ENCODE measurements around the gene VPS36. TPM values are rescaled to one million over a fixed set of nuclear protein-coding genes. Genes with fewer than 3 reads are reported as not detected.
A peak's percentile ranks its signal among the peaks of the same experiment; 100 is the strongest.

Gene VPS36
- total RNA-seq, 4 donors from 2014 or later = 29.5 to 34.0 (median 33.1) TPM

GRCh38 chr13:52463526-52463925 lies 13.1 kb upstream of the VPS36 start:
- Histone ChIP-seq H3K9me3 (no peaks in the 10 kb centered on the region), H3K4me3 (no peak overlapping the region), H3K27me3 (no peaks in the 10 kb centered on the region), H3K36me3 (peaks cover 0 to 24% (median 9%) of the 10 kb centered on the region in 4 donors), H3K27ac (replicated peaks in 1 of 4) (no peak overlapping the region), H3K4me1 (no peaks in the 10 kb centered on the region)
- intact Hi-C loops (cut with DNase I) = no loop called here
- TF ChIP-seq EP300 (IDR thresholded peaks at IDR 0.05) (no peak), POLR2AphosphoS5 (IDR thresholded peaks at IDR 0.05) (no peak)
- 86% methylated on average over 4 of the region's 4 CpGs for WGBS
- no peak for DNase-seq (ENCODE audit: extremely low spot score)

GRCh38 chr13:52461265-52461664 lies 10.8 kb upstream of the VPS36 start:
- intact Hi-C loops (cut with DNase I) = no loop called here
- Histone ChIP-seq H3K27ac (replicated peaks in 1 of 4) (no peak overlapping the region), H3K36me3 (peaks cover 0 to 22% (median 9%) of the 10 kb centered on the region in 4 donors), H3K4me3 (no peak overlapping the region), H3K9me3 (no peaks in the 10 kb centered on the region), H3K4me1 (peaks cover 4 to 6% (median 4%) of the 10 kb centered on the region in 4 donors), H3K27me3 (no peaks in the 10 kb centered on the region)
- TF ChIP-seq POLR2AphosphoS5 (IDR thresholded peaks at IDR 0.05) (no peak), POLR2A (IDR thresholded peaks at IDR 0.05; ENCODE audit: low read depth) (no peak), EP300 (IDR thresholded peaks at IDR 0.05) (no peak)
- TF ChIP-seq, protein P1, sequence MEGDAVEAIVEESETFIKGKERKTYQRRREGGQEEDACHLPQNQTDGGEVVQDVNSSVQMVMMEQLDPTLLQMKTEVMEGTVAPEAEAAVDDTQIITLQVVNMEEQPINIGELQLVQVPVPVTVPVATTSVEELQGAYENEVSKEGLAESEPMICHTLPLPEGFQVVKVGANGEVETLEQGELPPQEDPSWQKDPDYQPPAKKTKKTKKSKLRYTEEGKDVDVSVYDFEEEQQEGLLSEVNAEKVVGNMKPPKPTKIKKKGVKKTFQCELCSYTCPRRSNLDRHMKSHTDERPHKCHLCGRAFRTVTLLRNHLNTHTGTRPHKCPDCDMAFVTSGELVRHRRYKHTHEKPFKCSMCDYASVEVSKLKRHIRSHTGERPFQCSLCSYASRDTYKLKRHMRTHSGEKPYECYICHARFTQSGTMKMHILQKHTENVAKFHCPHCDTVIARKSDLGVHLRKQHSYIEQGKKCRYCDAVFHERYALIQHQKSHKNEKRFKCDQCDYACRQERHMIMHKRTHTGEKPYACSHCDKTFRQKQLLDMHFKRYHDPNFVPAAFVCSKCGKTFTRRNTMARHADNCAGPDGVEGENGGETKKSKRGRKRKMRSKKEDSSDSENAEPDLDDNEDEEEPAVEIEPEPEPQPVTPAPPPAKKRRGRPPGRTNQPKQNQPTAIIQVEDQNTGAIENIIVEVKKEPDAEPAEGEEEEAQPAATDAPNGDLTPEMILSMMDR (IDR thresholded peaks at IDR 0.05) = no peak
- WGBS = 84% methylated on average over 3 of the region's 3 CpGs
- no peak for DNase-seq (ENCODE audit: extremely low spot score)

- no peak for TF ChIP-seq POLR2AphosphoS5 (IDR thresholded peaks at IDR 0.05)
- no peak for TF ChIP-seq POLR2A (IDR thresholded peaks at IDR 0.05; ENCODE audit: low read depth)
- TF ChIP-seq, protein P1 (IDR thresholded peaks at IDR 0.05) = no peak
- TF ChIP-seq EP300 (IDR thresholded peaks at IDR 0.05) = no peak
- H3K36me3 ChIP-seq = peaks cover 0 to 18% (median 8%) of the 10 kb centered on the region in 4 donors
- no peaks in the 10 kb centered on the region for H3K27me3 ChIP-seq
- H3K27ac ChIP-seq (replicated peaks in 1 of 4) = no peak overlapping the region
- H3K9me3 ChIP-seq = no peaks in the 10 kb centered on the region
- DNase-seq (ENCODE audit: extremely low spot score) = no peak
- 77% methylated on average over 6 of the region's 6 CpGs for WGBS
- intact Hi-C loops (cut with DNase I) = loop anchor here (10.0 kb wide), 1 partner anchor 195 kb away; the partner anchor contains the start of gene SUGT1
- peaks cover 7 to 12% (median 9%) of the 10 kb centered on the region in 4 donors for H3K4me1 ChIP-seq
- no peak overlapping the region for H3K4me3 ChIP-seq
Measured at GRCh38 chr13:52459668-52460067, 9.2 kb upstream of the VPS36 start.

DNA sequence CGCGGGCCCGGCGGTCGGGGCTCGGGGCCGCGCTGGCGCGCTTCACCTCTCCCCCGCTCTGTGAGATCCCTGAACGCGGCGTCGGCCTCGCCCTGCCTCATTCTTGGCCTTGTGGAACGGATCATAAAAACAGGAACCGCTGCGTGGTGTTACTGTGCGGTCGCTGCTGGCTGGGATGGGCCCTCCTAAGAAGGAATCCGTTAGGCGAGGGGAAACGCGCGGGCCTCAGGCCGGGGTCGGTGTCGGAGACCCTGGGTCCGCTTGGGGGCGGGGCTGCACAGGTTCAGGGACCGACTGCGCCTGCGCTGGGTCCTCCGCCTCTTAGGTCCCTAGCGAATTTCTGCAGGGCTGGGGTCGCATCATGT lies 5.2 kb upstream of the VPS36 start:
- peak overlapping the region; percentile 74 to 89 (median 79) for H3K4me3 ChIP-seq
- H3K27ac ChIP-seq (replicated peaks in 1 of 4) = peak overlapping the region; percentile 85 to 91 (median 88)
- H3K9me3 ChIP-seq = no peaks in the 10 kb centered on the region
- intact Hi-C loops (cut with DNase I) = loop anchor here (10.0 kb wide), 1 partner anchor 199 kb away; the partner anchor contains the start of gene SUGT1
- peak; percentile 93 for DNase-seq (ENCODE audit: extremely low spot score)
- H3K36me3 ChIP-seq = no peaks in the 10 kb centered on the region
- peaks cover 14 to 26% (median 20%) of the 10 kb centered on the region in 4 donors for H3K4me1 ChIP-seq
- TF ChIP-seq EP300 (IDR thresholded peaks at IDR 0.05) = no peak
- TF ChIP-seq, protein P1 (IDR thresholded peaks at IDR 0.05) = peak in 1 of 3 experiments; percentile 9
- no CpG with 5 or more reads among the region's 37 CpGs for whole genome bisulfite sequencing
- no peaks in the 10 kb centered on the region for H3K27me3 ChIP-seq

- WGBS = under 1% methylated on average over 46 of the region's 56 CpGs
- TF ChIP-seq POLR2A (IDR thresholded peaks at IDR 0.05; ENCODE audit: low read depth) (peak; percentile 35), EP300 (IDR thresholded peaks at IDR 0.05) (no peak), POLR2AphosphoS5 (IDR thresholded peaks at IDR 0.05) (peak; percentile 84 to 85)
- TF ChIP-seq, protein P1 (IDR thresholded peaks at IDR 0.05) = peak in 1 of 3 experiments; percentile 11
- intact Hi-C loops (cut with DNase I) = loop anchor here (5.0 to 10.0 kb wide), 3 partner anchors 200 to 328 kb away; partner anchors contain the start of genes NEK5 and SUGT1
- no peaks in the 10 kb centered on the region for H3K27me3 ChIP-seq
- H3K27ac ChIP-seq (replicated peaks in 1 of 4) = peak within 1 kb of the TSS; percentile 85 to 91 (median 88)
- no peaks in the 10 kb centered on the region for H3K36me3 ChIP-seq
- peak within 1 kb of the TSS; percentile 74 to 89 (median 79) for H3K4me3 ChIP-seq
- no peaks in the 10 kb centered on the region for H3K9me3 ChIP-seq
- peaks cover 15 to 27% (median 21%) of the 10 kb centered on the region in 4 donors for H3K4me1 ChIP-seq
- peak; percentile 99 for DNase-seq (ENCODE audit: extremely low spot score)
Measured at GRCh38 chr13:52454820-52455676, 4.6 kb upstream of the VPS36 start, which contains the start of gene CKAP2. TSS of gene CKAP2 (plus strand) at chr13:52455478. CDS start at chr13:52455557, 79 bp downstream.
